Measurements from ENCODE around the gene CSF1R.

DNA sequence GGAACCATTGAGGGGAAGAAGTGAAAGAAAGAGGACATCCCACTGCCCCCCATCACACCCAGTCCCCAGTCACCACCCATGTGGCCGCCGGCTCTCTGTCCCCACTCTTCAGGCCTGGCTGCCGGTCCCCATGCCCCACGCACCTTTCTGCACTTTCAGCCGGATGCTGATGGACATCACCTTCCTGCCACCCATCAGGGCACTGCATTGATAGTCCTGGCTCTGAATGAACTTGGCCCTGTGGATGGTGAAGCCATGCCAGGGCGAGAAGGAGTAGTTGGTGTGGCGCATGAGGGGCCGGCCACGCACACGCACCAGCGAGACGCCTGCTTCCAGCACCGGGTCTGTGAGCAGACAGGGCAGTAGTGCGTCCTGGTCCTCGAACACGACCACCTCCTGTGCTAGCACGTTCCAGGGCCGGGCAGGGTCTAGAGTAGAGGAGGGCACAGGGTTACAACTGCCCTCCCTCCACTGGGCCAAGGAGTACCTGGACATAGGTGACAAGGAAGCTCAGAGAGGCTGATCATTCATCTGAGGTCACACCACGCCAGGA, 6.4 kb downstream of the CSF1R start:
- TF ChIP-seq, protein P1, sequence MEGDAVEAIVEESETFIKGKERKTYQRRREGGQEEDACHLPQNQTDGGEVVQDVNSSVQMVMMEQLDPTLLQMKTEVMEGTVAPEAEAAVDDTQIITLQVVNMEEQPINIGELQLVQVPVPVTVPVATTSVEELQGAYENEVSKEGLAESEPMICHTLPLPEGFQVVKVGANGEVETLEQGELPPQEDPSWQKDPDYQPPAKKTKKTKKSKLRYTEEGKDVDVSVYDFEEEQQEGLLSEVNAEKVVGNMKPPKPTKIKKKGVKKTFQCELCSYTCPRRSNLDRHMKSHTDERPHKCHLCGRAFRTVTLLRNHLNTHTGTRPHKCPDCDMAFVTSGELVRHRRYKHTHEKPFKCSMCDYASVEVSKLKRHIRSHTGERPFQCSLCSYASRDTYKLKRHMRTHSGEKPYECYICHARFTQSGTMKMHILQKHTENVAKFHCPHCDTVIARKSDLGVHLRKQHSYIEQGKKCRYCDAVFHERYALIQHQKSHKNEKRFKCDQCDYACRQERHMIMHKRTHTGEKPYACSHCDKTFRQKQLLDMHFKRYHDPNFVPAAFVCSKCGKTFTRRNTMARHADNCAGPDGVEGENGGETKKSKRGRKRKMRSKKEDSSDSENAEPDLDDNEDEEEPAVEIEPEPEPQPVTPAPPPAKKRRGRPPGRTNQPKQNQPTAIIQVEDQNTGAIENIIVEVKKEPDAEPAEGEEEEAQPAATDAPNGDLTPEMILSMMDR (IDR thresholded peaks at IDR 0.05): no peak
- TF ChIP-seq POLR2A (IDR thresholded peaks at IDR 0.05; ENCODE audit: low read length): no peak
- TF ChIP-seq, protein P2, sequence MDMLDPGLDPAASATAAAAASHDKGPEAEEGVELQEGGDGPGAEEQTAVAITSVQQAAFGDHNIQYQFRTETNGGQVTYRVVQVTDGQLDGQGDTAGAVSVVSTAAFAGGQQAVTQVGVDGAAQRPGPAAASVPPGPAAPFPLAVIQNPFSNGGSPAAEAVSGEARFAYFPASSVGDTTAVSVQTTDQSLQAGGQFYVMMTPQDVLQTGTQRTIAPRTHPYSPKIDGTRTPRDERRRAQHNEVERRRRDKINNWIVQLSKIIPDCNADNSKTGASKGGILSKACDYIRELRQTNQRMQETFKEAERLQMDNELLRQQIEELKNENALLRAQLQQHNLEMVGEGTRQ (IDR thresholded peaks at IDR 0.05): no peak
- no peak for TF ChIP-seq TFCP2L1 (CRISPR knock-in tag; IDR thresholded peaks at IDR 0.05)

Measured in A549 (cell line).